ENCODE results near the gene LHFPL3.
"Not testable (repeated sequence)": the region's sequence is repeated elsewhere in the genome, so short reads cannot be mapped to it uniquely, and the experiment has no call there.

Gene LHFPL3

GRCh38 chr7:104328296-104328969, at the start of gene LHFPL3:
Gene LHFPL3, plus strand, starts transcription at chr7:104328603.
- DNase-seq (ENCODE audit: low read depth) = no peak

GRCh38 chr7:104281685-104282084, 46.7 kb upstream of the LHFPL3 start:
- DNase-seq (ENCODE audit: low read depth) = not testable (repeated sequence)

- DNase-seq (ENCODE audit: low read depth) = no peak
Measured at GRCh38 chr7:104286839-104287238, 41.6 kb upstream of the LHFPL3 start.

- DNase-seq (ENCODE audit: low read depth) = no peak
Measured at GRCh38 chr7:104288137-104288536, 40.3 kb upstream of the LHFPL3 start.

GRCh38 chr7:104294291-104294690, 34.1 kb upstream of the LHFPL3 start:
- no peak for DNase-seq (ENCODE audit: low read depth)

GRCh38 chr7:104296266-104296665, 32.1 kb upstream of the LHFPL3 start:
- no peak for DNase-seq (ENCODE audit: low read depth)

- DNase-seq (ENCODE audit: low read depth) = no peak
Measured at GRCh38 chr7:104296900-104297299, 31.5 kb upstream of the LHFPL3 start.

- no peak for DNase-seq (ENCODE audit: low read depth)
Measured at GRCh38 chr7:104299323-104299722, 29.1 kb upstream of the LHFPL3 start.

- DNase-seq (ENCODE audit: low read depth) = no peak
Measured at GRCh38 chr7:104299777-104300176, 28.6 kb upstream of the LHFPL3 start.

GRCh38 chr7:104306793-104307192, 21.6 kb upstream of the LHFPL3 start:
- no peak for DNase-seq (ENCODE audit: low read depth)

- DNase-seq (ENCODE audit: low read depth) = no peak
Measured at GRCh38 chr7:104317948-104318629, 10.3 kb upstream of the LHFPL3 start.

GRCh38 chr7:104327534-104327933, 869 bp upstream of the LHFPL3 start:
- DNase-seq (ENCODE audit: low read depth) = no peak

GRCh38 chr7:104327938-104328295, 486 bp upstream of the LHFPL3 start:
- no peak for DNase-seq (ENCODE audit: low read depth)

- no peak for DNase-seq (ENCODE audit: low read depth)
Measured at GRCh38 chr7:104328970-104329825, 795 bp downstream of the LHFPL3 start.

- DNase-seq (ENCODE audit: low read depth) = no peak
Measured at GRCh38 chr7:104341546-104341945, 13.1 kb downstream of the LHFPL3 start.

GRCh38 chr7:104352736-104353135, 24.3 kb downstream of the LHFPL3 start:
- DNase-seq (ENCODE audit: low read depth) = no peak

GRCh38 chr7:104357166-104357565, 28.8 kb downstream of the LHFPL3 start:
- no peak for DNase-seq (ENCODE audit: low read depth)

- DNase-seq (ENCODE audit: low read depth) = no peak
Measured at GRCh38 chr7:104358446-104359132, 30.2 kb downstream of the LHFPL3 start.

GRCh38 chr7:104362756-104363155, 34.4 kb downstream of the LHFPL3 start:
- no peak for DNase-seq (ENCODE audit: low read depth)

- no peak for DNase-seq (ENCODE audit: low read depth)
Measured at GRCh38 chr7:104363355-104363754, 35.0 kb downstream of the LHFPL3 start.

GRCh38 chr7:104366390-104366789, 38.0 kb downstream of the LHFPL3 start:
- no peak for DNase-seq (ENCODE audit: low read depth)

GRCh38 chr7:104367926-104368325, 39.5 kb downstream of the LHFPL3 start:
- no peak for DNase-seq (ENCODE audit: low read depth)

Measured in fibroblast of gingiva (primary cell).